IMR-90 (cell line): ENCODE results near the gene ALPP. TPM values are rescaled to one million over a fixed set of nuclear protein-coding genes. Genes with fewer than 3 reads are reported as not detected.

Source experiments
- ATAC-seq: fragments of 200-7000 bp; cut with Tn5 transposase; 2 replicates; pipeline ENCODE4 v1.9.1; 2020; ENCODE audit warnings: low read depth, mild to moderate bottlenecking, moderate library complexity
- BruUV-seq: library from RNA; stranded (reverse); fragments of 400-500 nt; replicated peaks from 2 replicates; lab custom pipeline; 2021; lab: Mats Ljungman, UMichigan
- CTCF ChIA-PET: fragments of 300-600 bp; formaldehyde crosslinking; extraction: SDS; loops from one replicate; lab custom pipeline; 2021; ENCODE audit warnings: antibody characterized with exemption; lab: Yijun Ruan, JAX
- POLR2A ChIA-PET: fragments of 300-600 bp; sonication (Branson Sonifier 250); formaldehyde crosslinking; loops from one replicate; lab custom pipeline; 2022; ENCODE audit warnings: antibody characterized with exemption; ENCODE audit not compliant: unreplicated experiment; lab: Charles Lee
- DNase-seq: peaks from one replicate; pipeline ENCODE4 v3.0.0; 2013
- H2AFZ ChIP-seq: replicated peaks from 2 replicates; pipeline ENCODE3; 2013; ENCODE audit warnings: low read length, mild to moderate bottlenecking; ENCODE audit not compliant: poor library complexity
- H2AK5ac ChIP-seq: 2 replicates; pipeline ENCODE4 v1.6.1; 2013; ENCODE audit warnings: low read depth, low read length, inconsistent platforms
- H2AK9ac ChIP-seq: replicated peaks from 2 replicates; pipeline ENCODE3; 2013; ENCODE audit warnings: mild to moderate bottlenecking, low read depth, low read length, moderate library complexity; ENCODE audit not compliant: poor library complexity
- H2BK120ac ChIP-seq: 2 replicates; pipeline ENCODE4 v1.6.1; 2013; ENCODE audit warnings: low read depth, low read length, inconsistent platforms
- H2BK15ac ChIP-seq: 3 replicates; pipeline ENCODE4 v1.6.1; 2013; ENCODE audit warnings: low read depth, low read length, inconsistent platforms
- H2BK20ac ChIP-seq: 2 replicates; pipeline ENCODE4 v1.6.1; 2013; ENCODE audit warnings: low read depth, mild to moderate bottlenecking, inconsistent platforms, low read length, moderate library complexity
- H2BK5ac ChIP-seq: 2 replicates; pipeline ENCODE4 v1.6.1; 2013; ENCODE audit warnings: mild to moderate bottlenecking, low read depth, low read length, inconsistent platforms; ENCODE audit not compliant: poor library complexity, severe bottlenecking
- H3K14ac ChIP-seq: replicated peaks from 2 replicates; pipeline ENCODE4 v1.6.1; 2013; ENCODE audit warnings: low read depth, low read length, inconsistent platforms
- H3K18ac ChIP-seq: 2 replicates; pipeline ENCODE4 v1.6.1; 2013; ENCODE audit warnings: low read depth, low read length, control low read depth
- H3K23ac ChIP-seq: 2 replicates; pipeline ENCODE4 v1.6.1; 2013; ENCODE audit warnings: low read depth, low read length, inconsistent platforms
- H3K27ac ChIP-seq: 2 replicates; pipeline ENCODE4 v1.5.1; 2013; ENCODE audit warnings: mild to moderate bottlenecking, control low read depth, low read length; ENCODE audit not compliant: insufficient read depth
- H3K27me3 ChIP-seq: 2 replicates; pipeline ENCODE4 v1.6.1; 2013; ENCODE audit warnings: low read length; ENCODE audit not compliant: control insufficient read depth, insufficient read depth
- H3K36me3 ChIP-seq: 2 replicates; pipeline ENCODE4 v1.6.1; 2013; ENCODE audit warnings: low read length, mixed read lengths; ENCODE audit not compliant: control insufficient read depth, insufficient read depth
- H3K4ac ChIP-seq: 2 replicates; pipeline ENCODE4 v1.6.1; 2013; ENCODE audit warnings: low read depth, low read length, inconsistent platforms
- H3K4me1 ChIP-seq: 2 replicates; pipeline ENCODE4 v1.6.1; 2013; ENCODE audit warnings: low read length, mixed read lengths; ENCODE audit not compliant: control insufficient read depth, insufficient read depth
- H3K4me2 ChIP-seq: 2 replicates; pipeline ENCODE4 v1.6.1; 2013; ENCODE audit warnings: low read depth, mild to moderate bottlenecking, control low read depth, low read length, moderate library complexity
- H3K4me3 ChIP-seq: 2 replicates; pipeline ENCODE4 v1.5.1; 2013; ENCODE audit warnings: low read depth, mild to moderate bottlenecking, control low read depth, low read length, moderate library complexity; ENCODE audit not compliant: insufficient read depth
- H3K56ac ChIP-seq: 2 replicates; pipeline ENCODE4 v1.6.1; 2013; ENCODE audit warnings: low read length, inconsistent platforms; ENCODE audit not compliant: insufficient read depth; ENCODE audit errors: extremely low read depth
- H3K79me1 ChIP-seq, 2 experiments: 2 replicates each; pipeline ENCODE4 v1.6.1; 2013; ENCODE audit warnings: low read length in 2 of 2, inconsistent platforms in 1 of 2, low read depth in 1 of 2
- H3K9ac ChIP-seq: 2 replicates; pipeline ENCODE4 v1.6.1; 2013; ENCODE audit warnings: low read depth, low read length, control low read depth
- H3K9me1 ChIP-seq: 2 replicates; pipeline ENCODE4 v1.6.1; 2013; ENCODE audit warnings: low read length, inconsistent platforms; ENCODE audit not compliant: insufficient read depth
- H3K9me3 ChIP-seq: 2 replicates; pipeline ENCODE4 v1.6.1; 2013; ENCODE audit warnings: low read length; ENCODE audit not compliant: control insufficient read depth, insufficient read depth
- H4K20me1 ChIP-seq: 2 replicates; pipeline ENCODE4 v1.6.1; 2013; ENCODE audit warnings: low read length, inconsistent platforms; ENCODE audit not compliant: insufficient read depth
- H4K5ac ChIP-seq: 2 replicates; pipeline ENCODE4 v1.6.1; 2013; ENCODE audit warnings: mild to moderate bottlenecking, low read depth, low read length, control low read depth
- H4K8ac ChIP-seq, 2 experiments: 2 replicates each; pipeline ENCODE4 v1.6.1; 2013; ENCODE audit warnings: low read depth in 2 of 2, low read length in 2 of 2, control low read depth in 1 of 2, inconsistent platforms in 1 of 2
- H4K91ac ChIP-seq: 2 replicates; pipeline ENCODE4 v1.6.1; 2013; ENCODE audit warnings: low read depth, low read length, inconsistent platforms; ENCODE audit not compliant: insufficient read depth
- BHLHE40 ChIP-seq: fragments of 150-350 bp; IDR thresholded peaks from 2 replicates; pipeline ENCODE4 v1.6.1; 2016; ENCODE audit warnings: mild to moderate bottlenecking, low read depth, low read length
- CEBPB ChIP-seq: IDR thresholded peaks from 2 replicates; pipeline ENCODE4 v1.6.1; 2012; ENCODE audit warnings: low read depth, low read length, improper control_type of control experiment
- CHD1 ChIP-seq: IDR thresholded peaks from 2 replicates; pipeline ENCODE4 v1.6.1; 2012; ENCODE audit warnings: low read depth, low read length, improper control_type of control experiment
- CTCF ChIP-seq: conservative IDR thresholded peaks from 2 replicates; pipeline ENCODE4 v1.5.1; 2012; ENCODE audit warnings: mild to moderate bottlenecking, low read depth, low read length, improper control_type of control experiment
- FOS ChIP-seq: fragments of 150-350 bp; IDR thresholded peaks from 2 replicates; pipeline ENCODE4 v1.6.1; 2016; ENCODE audit warnings: low read depth, low read length
- MAFK ChIP-seq: IDR thresholded peaks from 2 replicates; pipeline ENCODE4 v1.6.1; 2012; ENCODE audit warnings: low read depth, low read length, improper control_type of control experiment
- POLR2A ChIP-seq: IDR thresholded peaks from 2 replicates; pipeline ENCODE4 v1.6.1; 2012; ENCODE audit warnings: mild to moderate bottlenecking, low read depth, low read length
- RAD21 ChIP-seq: IDR thresholded peaks from 2 replicates; pipeline ENCODE4 v1.6.1; 2012; ENCODE audit warnings: low read length, improper control_type of control experiment
- SMC3 ChIP-seq: fragments of 150-350 bp; IDR thresholded peaks from 2 replicates; pipeline ENCODE4 v1.6.1; 2016; ENCODE audit warnings: low read depth, mild to moderate bottlenecking, antibody characterized with exemption, low read length, moderate library complexity
- WGBS, 2 experiments: methylation state at CpG; one replicate each; pipeline versions ENCODE4 v1.1.5 to v1.1.7; 2013; ENCODE audit warnings: missing lambda C conversion rate in 2 of 2; ENCODE audit not compliant: insufficient read length in 1 of 2; ENCODE audit errors: extremely low coverage in 2 of 2; 5-methylcytosine and 5-hydroxymethylcytosine counted together
- dilution Hi-C: fragments of 300-500 bp; cut with HindIII; formaldehyde crosslinking; loops from one replicate; pipeline ENCODE4 v1.14.3; 2018; ENCODE audit warnings: low sequenced_read_pairs; ENCODE audit not compliant: unreplicated experiment
- in situ Hi-C: fragments of 300-500 bp; cut with MboI; formaldehyde crosslinking; loops from 3 replicates; pipeline ENCODE4 v1.14.3; 2019; ENCODE audit warnings: low sequenced_read_pairs, inconsistent platforms, mixed read lengths
- intact Hi-C: fragments of 100-400 bp; cut with micrococcal nuclease; formaldehyde crosslinking; loops from 2 replicates; pipeline ENCODE4 v1.10.0; 2022
- polyA plus RNA-seq, 3 experiments: library from polyadenylated mRNA; depleted of rRNA; stranded (reverse); fragments of >200 nt; gene quantifications; 2 replicates each; pipeline ENCODE4 v1.2.3, GENCODE V29; 2012; ENCODE audit warnings: low replicate concordance in 1 of 3
- total RNA-seq: library from RNA; depleted of rRNA; stranded (reverse); fragments of >200 nt; gene quantifications from 2 replicates; pipeline ENCODE4 v1.2.3, GENCODE V29; 2012
- TF ChIP-seq, protein P1 (sequence below): fragments of 150-350 bp; IDR thresholded peaks from 2 replicates; pipeline ENCODE4 v1.6.1; 2017; ENCODE audit warnings: mild to moderate bottlenecking, antibody characterized with exemption, low read length, low read depth
- TF ChIP-seq, protein P2 (sequence below): fragments of 150-350 bp; IDR thresholded peaks from 2 replicates; pipeline ENCODE4 v1.6.1; 2016; ENCODE audit warnings: low read depth, mild to moderate bottlenecking, low read length, moderate library complexity, borderline replicate concordance

ALPP gene
- total and polyA plus RNA-seq, 2 of the 4 experiments (the other 2 are of a cell fraction) = not detected

DNA sequence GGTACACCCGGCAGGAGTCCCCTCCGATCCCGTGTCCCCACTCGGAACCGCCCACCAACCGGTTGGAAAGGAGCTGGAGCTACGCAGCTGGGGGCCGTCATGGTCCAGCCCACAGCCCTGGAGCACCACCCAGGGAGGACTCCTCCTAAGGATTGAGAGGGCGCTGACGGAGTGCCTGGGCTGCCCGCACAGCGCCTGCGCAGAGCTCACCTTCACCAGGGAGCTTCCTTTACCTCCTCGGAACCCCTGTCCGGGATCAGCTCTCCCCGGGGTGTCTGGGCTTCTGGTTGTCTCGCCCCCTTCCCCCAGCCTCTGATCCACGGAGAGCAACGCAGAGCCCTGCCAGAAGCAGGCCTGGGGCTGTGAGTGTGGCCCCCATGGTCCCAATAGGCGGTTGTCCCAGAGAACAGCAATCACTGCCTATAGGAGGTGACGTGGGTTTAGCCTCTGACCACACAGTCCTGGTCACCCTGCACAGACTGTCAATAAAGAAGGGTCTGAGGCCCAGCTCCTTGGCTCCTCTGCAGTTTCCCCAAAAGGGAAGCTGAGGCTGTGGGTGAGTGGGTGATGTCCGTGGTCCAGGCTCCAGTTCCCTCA, 42.7 kb downstream of the ALPP start:
- TF ChIP-seq FOS (no peak), BHLHE40 (no peak), CHD1 (no peak), MAFK (no peak), CTCF (no peak), SMC3 (no peak), RAD21 (no peak), CEBPB (no peak), POLR2A (no peak)
- TF ChIP-seq, protein P1, sequence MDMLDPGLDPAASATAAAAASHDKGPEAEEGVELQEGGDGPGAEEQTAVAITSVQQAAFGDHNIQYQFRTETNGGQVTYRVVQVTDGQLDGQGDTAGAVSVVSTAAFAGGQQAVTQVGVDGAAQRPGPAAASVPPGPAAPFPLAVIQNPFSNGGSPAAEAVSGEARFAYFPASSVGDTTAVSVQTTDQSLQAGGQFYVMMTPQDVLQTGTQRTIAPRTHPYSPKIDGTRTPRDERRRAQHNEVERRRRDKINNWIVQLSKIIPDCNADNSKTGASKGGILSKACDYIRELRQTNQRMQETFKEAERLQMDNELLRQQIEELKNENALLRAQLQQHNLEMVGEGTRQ = no peak
- TF ChIP-seq, protein P2, sequence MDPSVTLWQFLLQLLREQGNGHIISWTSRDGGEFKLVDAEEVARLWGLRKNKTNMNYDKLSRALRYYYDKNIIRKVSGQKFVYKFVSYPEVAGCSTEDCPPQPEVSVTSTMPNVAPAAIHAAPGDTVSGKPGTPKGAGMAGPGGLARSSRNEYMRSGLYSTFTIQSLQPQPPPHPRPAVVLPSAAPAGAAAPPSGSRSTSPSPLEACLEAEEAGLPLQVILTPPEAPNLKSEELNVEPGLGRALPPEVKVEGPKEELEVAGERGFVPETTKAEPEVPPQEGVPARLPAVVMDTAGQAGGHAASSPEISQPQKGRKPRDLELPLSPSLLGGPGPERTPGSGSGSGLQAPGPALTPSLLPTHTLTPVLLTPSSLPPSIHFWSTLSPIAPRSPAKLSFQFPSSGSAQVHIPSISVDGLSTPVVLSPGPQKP = no peak
- no peak overlapping the region for H3K4me2 ChIP-seq

More for the DNA sequence above, 42.7 kb downstream of the ALPP start:
- Histone ChIP-seq H3K18ac (no peak overlapping the region), H4K8ac (no peak overlapping the region), H3K4ac (no peak overlapping the region), H3K27ac (no peak overlapping the region), H3K36me3 (no peaks in the 10 kb centered on the region), H2AK5ac (no peak overlapping the region), H3K23ac (no peak overlapping the region), H2AK9ac (no peak overlapping the region), H2BK120ac (no peak overlapping the region), H3K56ac (no peak overlapping the region), H3K27me3 (peaks cover 75% of the 10 kb centered on the region), H3K9me1 (no peaks in the 10 kb centered on the region), H3K4me1 (no peaks in the 10 kb centered on the region), H3K9me3 (peaks cover 5% of the 10 kb centered on the region; the same call in 1 of the 2 replicates), H3K14ac (no peak overlapping the region), H2BK15ac (no peak overlapping the region), H3K79me1 (no peaks in the 10 kb centered on the region), H4K5ac (no peak overlapping the region), H4K91ac (no peak overlapping the region), H2BK5ac (no peak overlapping the region), H2AFZ (no peak overlapping the region), H3K9ac (no peak overlapping the region), H4K20me1 (no peaks in the 10 kb centered on the region; the same call in 1 of the 2 replicates), H3K4me3 (no peak overlapping the region), H2BK20ac (no peak overlapping the region)
- intact Hi-C loops (no loop called here), in situ Hi-C loops (no loop called here), dilution Hi-C loops (no loop called here)
- ATAC-seq (no peak), DNase-seq (no peak)
- 12% methylated on average over 6 of the region's 22 CpGs; no CpG with 5 or more reads in 1 of the 2 experiments for WGBS, 2 experiments
- POLR2A ChIA-PET = no interaction called here
- BruUV-seq = no TSS peak
- CTCF ChIA-PET = no interaction called here
